PC-9 (cell line): ENCODE measurements around the gene RBFOX2.

Experiments
- EZH2 ChIP-seq: fragments of 200-600 bp; sonication (generic); IDR thresholded peaks from 2 replicates; pipeline ENCODE4 v1.8.0; 2017; ENCODE audit warnings: antibody characterized with exemption, low read depth
- TF ChIP-seq, protein P1 (sequence below): fragments of 200-600 bp; sonication (generic); conservative IDR thresholded peaks from 2 replicates; pipeline ENCODE4 v1.6.1; 2017; ENCODE audit warnings: mixed run types, antibody characterized with exemption, mild to moderate bottlenecking, moderate library complexity

DNA sequence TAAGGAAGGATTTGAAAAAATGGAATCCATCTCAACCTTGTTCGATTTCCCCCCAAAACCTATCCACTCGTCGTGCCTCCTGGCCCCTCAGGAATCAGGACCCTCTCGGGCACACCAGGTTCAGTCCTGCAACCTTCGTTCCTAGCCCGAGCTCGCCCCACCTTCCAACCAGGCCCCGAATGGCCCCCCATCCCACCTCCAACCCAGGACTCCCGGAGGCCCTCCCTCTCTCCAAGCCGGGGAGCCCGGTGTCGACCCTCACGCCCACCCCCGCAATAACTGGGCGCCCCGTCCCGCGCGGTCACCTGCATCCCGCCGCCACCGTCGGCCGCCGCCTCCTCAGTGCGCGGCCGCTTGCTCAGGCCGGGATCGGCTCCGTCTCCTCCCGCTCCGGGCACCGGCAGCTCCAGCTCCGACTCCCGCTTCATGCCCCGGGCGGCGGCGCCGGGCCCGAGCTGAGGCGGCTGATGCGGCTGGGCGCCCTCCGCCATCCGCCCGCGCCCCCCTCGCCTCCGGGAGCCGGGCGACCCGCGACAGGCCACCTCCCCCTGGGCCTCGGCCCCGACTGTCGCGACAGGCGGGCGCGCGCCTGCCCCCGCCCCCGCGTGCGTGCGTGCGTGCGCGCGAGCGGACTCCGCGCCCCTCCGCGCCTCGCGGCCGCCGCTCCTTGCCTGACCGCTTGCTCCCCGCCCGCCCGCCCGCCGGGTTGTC is 534 bp downstream of the RBFOX2 start:
- TF ChIP-seq, protein P1, sequence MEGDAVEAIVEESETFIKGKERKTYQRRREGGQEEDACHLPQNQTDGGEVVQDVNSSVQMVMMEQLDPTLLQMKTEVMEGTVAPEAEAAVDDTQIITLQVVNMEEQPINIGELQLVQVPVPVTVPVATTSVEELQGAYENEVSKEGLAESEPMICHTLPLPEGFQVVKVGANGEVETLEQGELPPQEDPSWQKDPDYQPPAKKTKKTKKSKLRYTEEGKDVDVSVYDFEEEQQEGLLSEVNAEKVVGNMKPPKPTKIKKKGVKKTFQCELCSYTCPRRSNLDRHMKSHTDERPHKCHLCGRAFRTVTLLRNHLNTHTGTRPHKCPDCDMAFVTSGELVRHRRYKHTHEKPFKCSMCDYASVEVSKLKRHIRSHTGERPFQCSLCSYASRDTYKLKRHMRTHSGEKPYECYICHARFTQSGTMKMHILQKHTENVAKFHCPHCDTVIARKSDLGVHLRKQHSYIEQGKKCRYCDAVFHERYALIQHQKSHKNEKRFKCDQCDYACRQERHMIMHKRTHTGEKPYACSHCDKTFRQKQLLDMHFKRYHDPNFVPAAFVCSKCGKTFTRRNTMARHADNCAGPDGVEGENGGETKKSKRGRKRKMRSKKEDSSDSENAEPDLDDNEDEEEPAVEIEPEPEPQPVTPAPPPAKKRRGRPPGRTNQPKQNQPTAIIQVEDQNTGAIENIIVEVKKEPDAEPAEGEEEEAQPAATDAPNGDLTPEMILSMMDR, result no peak
- TF ChIP-seq EZH2, result no peak
